ENCODE data around the gene SART3.

SART3 gene

DNA sequence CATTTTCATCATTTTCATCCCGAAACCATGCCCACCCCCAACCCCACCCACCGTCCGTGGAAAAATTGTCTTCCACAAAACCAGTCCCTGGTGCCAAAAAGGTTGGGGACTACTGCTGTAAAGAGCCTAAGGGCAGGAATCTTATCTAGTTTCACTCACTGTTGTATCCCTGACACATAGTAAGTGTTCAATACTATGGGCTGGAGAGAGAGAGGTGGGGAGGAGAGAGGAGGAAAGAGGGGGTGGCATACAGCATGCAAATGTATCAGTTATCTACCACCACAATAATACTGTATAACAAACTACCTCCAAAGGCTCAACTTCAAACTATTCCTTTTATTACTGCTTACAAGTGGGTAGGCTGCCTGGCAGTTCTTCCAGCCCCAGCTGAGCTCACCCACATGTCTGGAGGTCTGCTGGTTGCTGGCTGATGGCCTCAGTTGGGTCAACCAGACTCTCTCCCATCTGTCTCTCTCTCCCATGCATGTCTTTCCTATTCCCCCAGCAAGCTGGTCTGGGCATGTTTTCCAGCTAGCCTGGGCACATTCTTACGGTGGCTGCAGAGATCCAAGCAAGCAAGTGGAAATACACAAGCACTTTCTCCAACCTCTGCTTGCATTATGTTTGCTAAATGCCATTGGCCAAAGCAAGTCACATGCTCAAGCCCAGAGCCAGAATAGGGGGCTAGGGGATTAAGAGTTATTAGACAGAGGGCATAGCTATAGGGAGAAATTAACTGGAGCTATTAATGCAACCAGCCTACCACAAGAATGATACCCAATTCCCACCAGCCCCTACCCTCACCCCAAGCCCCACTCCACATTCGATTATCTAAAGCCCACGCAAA, 77.5 kb downstream of the SART3 start:
- peaks cover 27% of the 10 kb centered on the region for H3K27me3 Mint-ChIP-seq
- no peaks in the 10 kb centered on the region for H3K4me1 Mint-ChIP-seq

DNA sequence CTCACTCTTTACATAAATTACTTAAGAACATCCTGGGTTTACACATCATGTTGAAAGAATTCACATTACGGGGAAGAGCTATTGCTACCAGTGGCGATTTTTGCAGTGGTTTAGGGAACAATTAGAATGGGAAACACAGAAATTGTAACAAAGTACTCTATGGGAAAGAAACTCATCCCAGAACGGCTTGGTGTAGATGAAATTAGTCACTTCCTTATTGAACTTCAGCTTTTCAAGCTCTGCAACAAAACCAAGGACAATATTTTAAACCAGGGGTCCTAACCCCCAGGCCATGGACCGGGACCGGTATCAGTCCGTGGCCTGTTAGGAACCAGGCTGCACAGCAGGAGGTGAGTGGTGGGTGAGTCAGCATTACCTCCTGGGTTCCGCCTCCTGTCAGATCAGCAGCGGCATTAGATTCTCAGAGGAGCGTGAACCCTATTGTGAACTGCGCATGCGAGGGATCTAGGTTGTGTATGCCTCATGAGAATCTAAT, 78.2 kb downstream of the SART3 start:
- Mint-ChIP-seq H3K36me3 (peaks cover 3% of the 10 kb centered on the region), H3K27ac (no peak overlapping the region), H3K4me3 (no peak overlapping the region), H3K9me3 (peaks cover 5% of the 10 kb centered on the region), H3K27me3 (peaks cover 23% of the 10 kb centered on the region), H3K4me1 (no peaks in the 10 kb centered on the region)

More for the DNA sequence above, 77.5 kb downstream of the SART3 start:
- Mint-ChIP-seq H3K27ac (no peak overlapping the region), H3K36me3 (peaks cover 3% of the 10 kb centered on the region), H3K9me3 (peaks cover 5% of the 10 kb centered on the region), H3K4me3 (no peak overlapping the region)

DNA sequence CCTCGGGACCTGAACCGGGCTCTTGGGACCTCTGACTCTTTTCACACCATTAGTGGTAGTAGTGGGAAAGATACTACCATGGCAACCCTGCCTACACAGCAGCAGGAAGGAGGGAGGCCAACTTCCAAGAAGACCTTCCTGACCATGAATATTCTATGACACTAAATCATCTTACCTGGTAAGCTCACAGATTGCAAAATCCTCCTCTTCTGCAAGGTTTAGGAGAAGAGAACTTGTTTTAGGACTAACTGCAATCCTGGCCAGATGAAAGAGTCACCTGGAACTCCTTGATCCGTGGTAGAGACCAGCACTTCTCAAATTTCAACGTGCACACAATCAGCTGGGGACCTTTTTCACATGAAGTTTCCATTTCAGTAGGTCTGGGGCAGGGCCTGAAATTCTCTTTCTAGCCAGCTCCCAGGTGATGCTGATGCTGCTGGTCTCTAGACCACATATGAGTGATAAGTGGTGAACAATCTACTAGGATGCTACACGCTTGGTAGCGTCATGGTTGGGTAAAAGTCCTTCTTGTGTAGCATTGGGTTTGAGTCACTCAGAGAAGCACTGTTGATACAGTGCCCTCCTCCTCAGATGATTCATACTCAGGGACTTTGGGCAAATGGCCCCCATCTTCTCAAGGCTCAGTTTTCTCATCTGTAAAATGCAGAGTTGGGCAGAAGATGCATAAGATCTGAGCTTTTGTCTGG, 81.5 kb downstream of the SART3 start:
- Mint-ChIP-seq H3K4me1 (no peaks in the 10 kb centered on the region), H3K27ac (no peak overlapping the region), H3K9me3 (no peaks in the 10 kb centered on the region), H3K36me3 (no peaks in the 10 kb centered on the region), H3K4me3 (no peak overlapping the region), H3K27me3 (peaks cover 13% of the 10 kb centered on the region)

GRCh38 chr12:108478611-108479206, 82.3 kb downstream of the SART3 start:
- H3K4me3 Mint-ChIP-seq: no peak overlapping the region
- H3K27me3 Mint-ChIP-seq: peaks cover 13% of the 10 kb centered on the region
- H3K4me1 Mint-ChIP-seq: no peaks in the 10 kb centered on the region
- H3K9me3 Mint-ChIP-seq: no peaks in the 10 kb centered on the region
- H3K27ac Mint-ChIP-seq: no peak overlapping the region
- H3K36me3 Mint-ChIP-seq: no peaks in the 10 kb centered on the region

DNA sequence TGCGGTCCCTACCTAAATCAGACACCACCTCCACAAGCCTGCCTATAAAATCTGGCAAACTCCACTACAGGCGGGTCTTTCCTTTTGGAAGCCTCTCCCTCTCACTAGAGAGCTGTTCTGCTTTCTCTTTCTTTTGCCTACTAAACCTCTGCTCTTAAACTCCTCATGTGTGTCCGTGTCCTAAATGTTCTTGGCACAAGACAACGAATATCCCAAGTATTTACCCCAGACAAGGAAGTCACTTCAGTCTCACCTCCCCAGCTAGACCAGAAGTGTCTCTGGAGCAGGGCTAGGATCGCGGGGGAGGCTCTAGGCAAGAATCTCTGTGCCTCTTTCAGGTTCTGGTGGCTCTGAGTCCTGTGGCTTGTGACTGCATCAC, 83.1 kb downstream of the SART3 start:
- Mint-ChIP-seq H3K27me3 (peaks cover 13% of the 10 kb centered on the region), H3K36me3 (no peaks in the 10 kb centered on the region), H3K27ac (no peak overlapping the region), H3K4me1 (no peaks in the 10 kb centered on the region), H3K9me3 (no peaks in the 10 kb centered on the region), H3K4me3 (no peak overlapping the region)

DNA sequence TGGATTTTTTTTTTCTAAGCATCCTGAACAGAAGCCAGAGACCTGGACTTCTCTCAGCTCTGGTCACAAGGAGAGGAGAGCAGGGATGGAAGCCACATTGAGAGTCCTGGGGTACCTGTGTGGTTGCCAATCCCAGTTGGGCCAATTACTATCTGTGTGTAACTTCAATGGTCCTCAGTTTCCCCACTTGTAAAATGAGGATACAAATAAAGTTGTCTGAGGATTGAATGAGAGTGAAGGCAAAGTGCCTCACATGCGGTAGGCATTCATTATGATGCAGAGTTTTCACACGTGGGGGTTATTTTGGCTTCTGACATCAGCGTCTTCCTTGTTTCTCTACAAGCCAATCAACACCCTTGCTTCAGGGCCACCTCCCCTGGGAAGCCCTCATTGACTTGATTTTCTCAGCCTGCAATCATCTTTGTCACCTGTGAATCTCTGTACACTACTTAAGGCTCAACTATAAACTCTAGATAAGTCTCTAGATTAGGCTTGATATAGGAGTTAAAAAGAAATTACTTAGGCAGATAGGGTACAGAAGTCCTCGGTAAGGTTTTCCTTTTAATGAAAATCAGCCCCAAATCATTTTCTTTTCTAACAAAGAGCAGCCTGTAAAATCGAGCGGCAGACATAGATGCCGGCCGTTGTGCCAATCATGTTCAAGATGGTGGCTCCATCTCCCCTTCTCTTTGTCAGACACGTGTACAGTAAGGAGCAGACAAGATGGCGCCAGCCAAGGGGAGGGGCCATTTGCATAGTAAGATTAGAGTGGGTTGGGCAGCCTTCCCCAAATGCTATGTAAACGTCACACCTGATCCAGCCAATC, 83.7 kb downstream of the SART3 start:
- H3K9me3 Mint-ChIP-seq: no peaks in the 10 kb centered on the region
- H3K36me3 Mint-ChIP-seq: no peaks in the 10 kb centered on the region
- no peak overlapping the region for H3K27ac Mint-ChIP-seq
- peaks cover 8% of the 10 kb centered on the region for H3K27me3 Mint-ChIP-seq
- H3K4me1 Mint-ChIP-seq: no peaks in the 10 kb centered on the region
- H3K4me3 Mint-ChIP-seq: no peak overlapping the region

DNA sequence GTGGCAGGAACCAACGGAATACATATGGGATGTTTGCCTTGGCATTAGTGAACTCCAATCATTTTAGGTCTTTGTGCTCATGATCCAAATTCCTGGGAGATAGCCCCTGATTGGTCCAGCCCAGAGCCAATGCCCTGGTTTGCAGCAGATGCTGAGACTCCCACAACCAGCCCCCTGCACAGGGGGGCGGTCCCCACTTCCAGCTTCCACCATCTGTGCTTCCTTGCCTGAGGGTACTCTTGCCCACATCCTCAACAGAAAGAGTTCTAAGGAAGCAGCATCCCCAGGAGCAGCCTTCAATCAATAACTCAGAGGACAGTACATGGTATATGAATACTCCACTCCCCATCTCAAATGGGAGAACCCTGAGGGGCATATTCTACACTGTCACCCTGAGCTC, 85.6 kb downstream of the SART3 start:
- H3K27ac Mint-ChIP-seq: no peak overlapping the region
- no peaks in the 10 kb centered on the region for H3K36me3 Mint-ChIP-seq
- H3K27me3 Mint-ChIP-seq: peaks cover 1% of the 10 kb centered on the region
- H3K4me1 Mint-ChIP-seq: no peaks in the 10 kb centered on the region
- no peak overlapping the region for H3K4me3 Mint-ChIP-seq
- H3K9me3 Mint-ChIP-seq: no peaks in the 10 kb centered on the region

DNA sequence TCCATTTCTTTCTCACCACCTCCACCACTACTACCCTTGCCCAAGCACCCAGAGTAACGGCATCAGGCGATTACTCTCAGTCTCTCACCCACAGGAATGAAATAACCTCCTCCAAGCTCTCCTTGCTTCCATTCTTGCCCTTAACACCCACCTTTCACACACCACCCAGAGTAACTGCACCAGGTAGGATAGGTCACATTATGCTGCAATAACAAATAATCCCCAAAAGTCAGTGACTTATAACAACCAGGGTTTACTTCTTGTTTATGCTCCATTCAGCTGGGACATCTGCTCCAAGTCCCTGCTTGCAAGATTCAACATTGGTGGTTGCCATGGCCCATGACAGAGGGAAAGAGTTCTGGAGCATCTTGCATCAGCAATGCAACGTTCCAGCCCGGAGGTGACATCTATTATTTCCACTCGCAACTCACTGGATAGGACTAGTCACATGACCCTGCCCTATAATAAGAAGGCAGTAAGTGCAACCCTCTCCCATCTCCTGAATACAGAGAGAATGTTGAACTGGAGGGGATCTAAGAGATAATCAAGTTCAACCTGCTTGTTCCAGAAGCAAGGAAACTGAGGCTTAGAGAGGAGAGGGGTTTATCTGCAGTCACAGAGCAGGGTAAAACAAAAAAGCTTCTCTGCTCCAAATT, 87.4 kb downstream of the SART3 start:
- Mint-ChIP-seq H3K4me1 (no peaks in the 10 kb centered on the region), H3K9me3 (no peaks in the 10 kb centered on the region), H3K27me3 (peaks cover 4% of the 10 kb centered on the region), H3K4me3 (no peak overlapping the region), H3K27ac (no peak overlapping the region), H3K36me3 (no peaks in the 10 kb centered on the region)
